Natural killer cell (primary cell): ENCODE data around the gene CEP104. TPM values are rescaled to one million over a fixed set of nuclear protein-coding genes. Genes with fewer than 3 reads are reported as not detected.

Experiments
- ATAC-seq, 3 donors: fragments of 150-1000 bp in 2 of 3; fragments of 200-7000 bp in 1 of 3; cut with Tn5 transposase; 1 replicate in 1 of 3; 2 replicates in 2 of 3; pipeline ENCODE4 v1.10.0; 2021; ENCODE audit warnings: mild to moderate bottlenecking in 2 of 3, moderate library complexity in 2 of 3
- DNase-seq, 2 donors: peaks; one replicate each; pipeline versions ENCODE4 v3.0.0 to v3.0.0-alpha.2; 2013 to 2021; ENCODE audit warnings: mixed read lengths in 1 of 2
- H3K27ac ChIP-seq: one replicate; pipeline ENCODE4 v1.5.1; 2013; ENCODE audit warnings: mild to moderate bottlenecking, low read length
- H3K27me3 ChIP-seq: one replicate; pipeline ENCODE4 v1.6.1; 2013; ENCODE audit warnings: low read length; ENCODE audit not compliant: control insufficient read depth, insufficient read depth
- H3K36me3 ChIP-seq: one replicate; pipeline ENCODE4 v1.6.1; 2013; ENCODE audit warnings: low read length; ENCODE audit not compliant: control insufficient read depth, insufficient read depth
- H3K4me1 ChIP-seq: one replicate; pipeline ENCODE4 v1.6.1; 2013; ENCODE audit warnings: low read length; ENCODE audit not compliant: control insufficient read depth, insufficient read depth
- H3K4me3 ChIP-seq: one replicate; pipeline ENCODE4 v1.5.1; 2013; ENCODE audit warnings: low read length
- H3K9me3 ChIP-seq: one replicate; pipeline ENCODE4 v1.6.1; 2013; ENCODE audit warnings: low read length; ENCODE audit not compliant: control insufficient read depth, insufficient read depth
- H3K27ac Mint-ChIP-seq, 2 donors: one replicate each; pipeline ENCODE4 v1.8.0; 2022; ENCODE audit warnings: mild to moderate bottlenecking in 2 of 2, mixed read lengths in 2 of 2, moderate library complexity in 1 of 2
- H3K27me3 Mint-ChIP-seq, 2 donors: one replicate each; pipeline ENCODE4 v1.8.0; 2022; ENCODE audit warnings: low read depth in 2 of 2, mixed read lengths in 2 of 2
- H3K36me3 Mint-ChIP-seq: one replicate; pipeline ENCODE4 v1.8.0; 2022; ENCODE audit warnings: mixed read lengths
- H3K4me1 Mint-ChIP-seq, 2 donors: one replicate each; pipeline ENCODE4 v1.8.0; 2022; ENCODE audit warnings: mixed read lengths in 2 of 2
- H3K4me3 Mint-ChIP-seq: one replicate; pipeline ENCODE4 v1.8.0; 2022; ENCODE audit warnings: mild to moderate bottlenecking, moderate library complexity, mixed read lengths
- H3K9me3 Mint-ChIP-seq, 2 donors: one replicate each; pipeline ENCODE4 v1.8.0; 2022; ENCODE audit warnings: mixed read lengths in 2 of 2
- WGBS: methylation state at CpG from one replicate; pipeline ENCODE4 v1.1.7; 2013; ENCODE audit warnings: missing lambda C conversion rate; ENCODE audit not compliant: insufficient coverage; 5-methylcytosine and 5-hydroxymethylcytosine counted together
- intact Hi-C: fragments of 100-400 bp; cut with micrococcal nuclease; formaldehyde crosslinking; loops from one replicate; pipeline ENCODE4 v1.14.2; 2022
- total RNA-seq, 4 donors: library from RNA; stranded (reverse); fragments of 120-200 nt in 1 of 4; gene quantifications; one replicate each; pipeline versions ENCODE4 v1.2.3 to v1.2.4, GENCODE V29; 2013 to 2022
- TF ChIP-seq, protein P1 (sequence below): fragments of 200-600 bp; IDR thresholded peaks from one replicate; pipeline ENCODE4 v1.8.0; 2022; ENCODE audit warnings: antibody characterized with exemption

Gene CEP104
- total RNA-seq, 3 donors from 2014 or later (not counting 1 experiment from before 2014, with no cell fraction given) = 37.1 to 60.2 (median 51.8) TPM

DNA sequence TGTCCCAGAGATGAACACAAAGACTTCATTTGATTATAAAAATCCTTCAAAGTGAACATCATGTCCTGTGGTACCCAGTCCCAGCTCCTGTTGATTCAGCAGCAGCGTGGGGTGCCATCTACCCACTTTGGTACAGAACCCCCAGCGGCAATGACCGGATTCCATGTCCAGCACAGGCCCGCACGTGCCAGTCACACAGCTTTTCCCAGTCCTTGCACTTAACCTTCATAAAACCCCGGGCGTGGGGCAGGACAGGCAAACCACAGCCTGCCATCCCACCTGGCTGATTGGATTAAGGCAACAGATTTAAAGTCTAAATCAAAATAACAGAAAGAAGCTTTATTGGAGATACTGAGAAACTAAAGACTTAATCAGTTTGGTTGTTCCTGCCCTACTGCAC is 15.5 kb downstream of the CEP104 start:
- H3K27ac ChIP-seq = no peak overlapping the region
- intact Hi-C loops = no loop called here
- no peaks in the 10 kb centered on the region for H3K27me3 Mint-ChIP-seq
- no peaks in the 10 kb centered on the region for H3K9me3 Mint-ChIP-seq
- TF ChIP-seq, protein P1, sequence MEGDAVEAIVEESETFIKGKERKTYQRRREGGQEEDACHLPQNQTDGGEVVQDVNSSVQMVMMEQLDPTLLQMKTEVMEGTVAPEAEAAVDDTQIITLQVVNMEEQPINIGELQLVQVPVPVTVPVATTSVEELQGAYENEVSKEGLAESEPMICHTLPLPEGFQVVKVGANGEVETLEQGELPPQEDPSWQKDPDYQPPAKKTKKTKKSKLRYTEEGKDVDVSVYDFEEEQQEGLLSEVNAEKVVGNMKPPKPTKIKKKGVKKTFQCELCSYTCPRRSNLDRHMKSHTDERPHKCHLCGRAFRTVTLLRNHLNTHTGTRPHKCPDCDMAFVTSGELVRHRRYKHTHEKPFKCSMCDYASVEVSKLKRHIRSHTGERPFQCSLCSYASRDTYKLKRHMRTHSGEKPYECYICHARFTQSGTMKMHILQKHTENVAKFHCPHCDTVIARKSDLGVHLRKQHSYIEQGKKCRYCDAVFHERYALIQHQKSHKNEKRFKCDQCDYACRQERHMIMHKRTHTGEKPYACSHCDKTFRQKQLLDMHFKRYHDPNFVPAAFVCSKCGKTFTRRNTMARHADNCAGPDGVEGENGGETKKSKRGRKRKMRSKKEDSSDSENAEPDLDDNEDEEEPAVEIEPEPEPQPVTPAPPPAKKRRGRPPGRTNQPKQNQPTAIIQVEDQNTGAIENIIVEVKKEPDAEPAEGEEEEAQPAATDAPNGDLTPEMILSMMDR = no peak
- H3K36me3 Mint-ChIP-seq = peaks cover 15% of the 10 kb centered on the region
- DNase-seq (no peak), ATAC-seq (no peak)
- 94% methylated on average over 7 of the region's 7 CpGs for WGBS
- H3K9me3 ChIP-seq = no peaks in the 10 kb centered on the region
- no peak overlapping the region for H3K27ac Mint-ChIP-seq
- H3K4me3 ChIP-seq = no peak overlapping the region
- peaks cover 54% of the 10 kb centered on the region for H3K36me3 ChIP-seq
- H3K4me1 Mint-ChIP-seq = no peaks in the 10 kb centered on the region
- no peaks in the 10 kb centered on the region for H3K27me3 ChIP-seq
- H3K4me1 ChIP-seq = no peaks in the 10 kb centered on the region
- H3K4me3 Mint-ChIP-seq = no peak overlapping the region

DNA sequence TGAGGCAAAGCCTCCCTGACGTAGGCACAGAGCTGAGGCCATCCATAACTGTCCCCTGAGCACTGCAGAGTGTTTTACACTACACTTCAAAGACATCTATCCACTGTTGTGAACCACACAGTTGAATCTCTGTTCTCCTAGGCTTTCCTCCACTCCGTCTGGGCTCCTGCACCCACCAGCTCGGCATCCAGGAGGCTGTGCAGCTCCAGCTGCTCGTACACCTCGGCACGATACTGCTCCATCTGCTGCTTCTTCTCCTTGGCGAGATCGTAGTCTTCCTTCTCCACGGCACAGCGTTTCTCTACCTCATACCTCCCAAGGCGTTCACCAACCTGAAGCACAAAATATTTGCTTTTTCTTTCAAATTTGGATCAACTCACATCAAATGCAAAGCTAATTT is 18.2 kb downstream of the CEP104 start:
- peaks cover 16% of the 10 kb centered on the region for H3K36me3 Mint-ChIP-seq
- no peak for DNase-seq
- no peak overlapping the region for H3K27ac Mint-ChIP-seq
- no peaks in the 10 kb centered on the region for H3K9me3 ChIP-seq
- H3K4me3 Mint-ChIP-seq = no peak overlapping the region
- peaks cover 56% of the 10 kb centered on the region for H3K36me3 ChIP-seq
- WGBS = 97% methylated on average over 11 of the region's 11 CpGs
- ATAC-seq = peak in 1 of 3 donors; percentile 24
- no peaks in the 10 kb centered on the region for H3K27me3 ChIP-seq
- H3K4me1 Mint-ChIP-seq = no peaks in the 10 kb centered on the region
- TF ChIP-seq, protein P1 = no peak
- H3K4me3 ChIP-seq = no peak overlapping the region
- no peaks in the 10 kb centered on the region for H3K9me3 Mint-ChIP-seq
- no peaks in the 10 kb centered on the region for H3K4me1 ChIP-seq
- intact Hi-C loops = no loop called here
- H3K27ac ChIP-seq = no peak overlapping the region
- H3K27me3 Mint-ChIP-seq = no peaks in the 10 kb centered on the region

DNA sequence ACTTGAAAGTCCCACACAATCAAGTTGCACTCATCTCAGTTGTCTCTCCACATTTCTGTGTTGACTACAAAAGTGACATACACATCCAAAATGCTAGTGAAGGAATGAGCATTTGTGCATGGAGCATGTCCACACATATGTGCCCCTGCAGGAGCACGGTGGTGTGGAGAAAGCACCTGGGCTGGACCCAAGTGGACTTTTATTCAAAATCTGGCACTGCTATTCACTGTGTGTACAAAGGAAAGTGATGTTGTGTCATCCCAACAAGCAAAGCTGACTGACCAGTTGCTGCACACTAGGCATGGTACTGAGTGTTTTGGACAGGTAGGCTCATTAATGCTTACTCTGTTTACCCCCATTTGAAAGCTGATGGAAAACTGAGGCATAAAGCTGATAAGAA is 19.3 kb downstream of the CEP104 start:
- Histone ChIP-seq H3K4me1 (no peaks in the 10 kb centered on the region), H3K9me3 (no peaks in the 10 kb centered on the region), H3K27me3 (no peaks in the 10 kb centered on the region), H3K4me3 (no peak overlapping the region), H3K27ac (no peak overlapping the region), H3K36me3 (peaks cover 63% of the 10 kb centered on the region)
- ATAC-seq (no peak), DNase-seq (no peak)
- 100% methylated on average over 1 of the region's 1 CpG for WGBS
- Mint-ChIP-seq H3K9me3 (no peaks in the 10 kb centered on the region), H3K36me3 (peaks cover 23% of the 10 kb centered on the region), H3K27me3 (no peaks in the 10 kb centered on the region), H3K4me3 (no peak overlapping the region), H3K27ac (no peak overlapping the region), H3K4me1 (no peaks in the 10 kb centered on the region)
- intact Hi-C loops = no loop called here
- TF ChIP-seq, protein P1 = no peak

DNA sequence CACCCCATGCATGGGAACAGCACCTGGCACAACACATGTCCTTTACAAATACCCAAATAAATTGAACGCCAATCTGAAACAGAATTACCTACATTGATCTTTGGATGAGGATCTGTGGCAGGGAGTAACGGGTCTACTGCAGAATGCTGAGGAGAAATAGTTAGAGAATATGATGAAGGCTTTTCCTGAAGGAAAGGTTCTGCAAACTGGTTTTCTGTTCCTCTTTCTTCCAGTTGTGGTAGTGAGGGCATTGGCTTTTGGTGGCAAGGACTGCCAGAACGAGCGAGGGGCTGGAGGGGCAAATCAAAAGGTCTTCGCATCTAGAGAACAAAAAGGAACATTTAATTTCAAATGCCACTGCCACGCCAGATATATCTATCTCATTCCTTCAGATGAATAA is 19.8 kb downstream of the CEP104 start:
- no peak for ATAC-seq
- Histone ChIP-seq H3K4me3 (no peak overlapping the region), H3K9me3 (no peaks in the 10 kb centered on the region), H3K27ac (no peak overlapping the region), H3K27me3 (no peaks in the 10 kb centered on the region), H3K36me3 (peaks cover 62% of the 10 kb centered on the region), H3K4me1 (no peaks in the 10 kb centered on the region)
- no peaks in the 10 kb centered on the region for H3K27me3 Mint-ChIP-seq
- no peak overlapping the region for H3K4me3 Mint-ChIP-seq
- TF ChIP-seq, protein P1 = no peak
- no peak overlapping the region for H3K27ac Mint-ChIP-seq
- DNase-seq = no peak
- no peaks in the 10 kb centered on the region for H3K9me3 Mint-ChIP-seq
- intact Hi-C loops = no loop called here
- no peaks in the 10 kb centered on the region for H3K4me1 Mint-ChIP-seq
- H3K36me3 Mint-ChIP-seq = peaks cover 26% of the 10 kb centered on the region
- WGBS = 98% methylated on average over 6 of the region's 6 CpGs
